HEK293 (cell line): ENCODE measurements around the gene CCP110.

Experiments
- GLIS2 ChIP-seq: fragments of 450-650 bp; formaldehyde crosslinking; IDR thresholded peaks from 2 replicates; pipeline ENCODE4 v1.5.1; 2016; ENCODE audit warnings: missing biosample characterization, missing genetic modification characterization
- HOXA7 ChIP-seq: sonication (generic); formaldehyde crosslinking; IDR thresholded peaks from 2 replicates; pipeline ENCODE4 v1.8.1; 2022; ENCODE audit warnings: missing genetic modification reagents, borderline replicate concordance
- MEIS1 ChIP-seq: sonication (generic); formaldehyde crosslinking; IDR thresholded peaks from 2 replicates; pipeline ENCODE4 v1.8.1; 2022; ENCODE audit warnings: missing genetic modification reagents, mild to moderate bottlenecking, borderline replicate concordance
- PBX3 ChIP-seq: sonication (generic); formaldehyde crosslinking; IDR thresholded peaks from 2 replicates; pipeline ENCODE4 v1.8.1; 2022; ENCODE audit warnings: mild to moderate bottlenecking, moderate library complexity, missing genetic modification reagents
- SALL2 ChIP-seq: fragments of 450-650 bp; formaldehyde crosslinking; IDR thresholded peaks from 2 replicates; pipeline ENCODE4 v1.5.0; 2017; ENCODE audit warnings: missing biosample characterization, mild to moderate bottlenecking, missing genetic modification characterization, borderline replicate concordance
- SETDB1 ChIP-seq: IDR thresholded peaks from one replicate; pipeline ENCODE4 v1.6.1; 2017; ENCODE audit warnings: mild to moderate bottlenecking, low read length, moderate library complexity, mixed read lengths; ENCODE audit not compliant: insufficient read length
- SP2 ChIP-seq: fragments of 450-650 bp; formaldehyde crosslinking; IDR thresholded peaks from 2 replicates; pipeline ENCODE4 v1.5.1; 2016; ENCODE audit warnings: missing biosample characterization, missing genetic modification characterization
- WT1 ChIP-seq: fragments of 450-650 bp; formaldehyde crosslinking; IDR thresholded peaks from 2 replicates; pipeline ENCODE4 v1.5.1; 2016; ENCODE audit warnings: missing biosample characterization, missing genetic modification characterization
- YY1 ChIP-seq: fragments of 450-650 bp; formaldehyde crosslinking; IDR thresholded peaks from 2 replicates; pipeline ENCODE4 v1.5.1; 2018; ENCODE audit warnings: missing biosample characterization, missing genetic modification characterization
- ZBTB8A ChIP-seq: fragments of 450-650 bp; formaldehyde crosslinking; IDR thresholded peaks from 2 replicates; pipeline ENCODE4 v1.5.1; 2016; ENCODE audit warnings: missing biosample characterization, missing genetic modification characterization
- ZFP69B ChIP-seq: fragments of 450-650 bp; formaldehyde crosslinking; IDR thresholded peaks from 2 replicates; pipeline ENCODE4 v1.5.1; 2016; ENCODE audit warnings: missing biosample characterization, missing genetic modification characterization
- ZIC2 ChIP-seq: fragments of 450-650 bp; formaldehyde crosslinking; IDR thresholded peaks from 2 replicates; pipeline ENCODE4 v1.5.1; 2016; ENCODE audit warnings: missing biosample characterization, missing genetic modification characterization
- ZNF10 ChIP-seq: fragments of 450-650 bp; formaldehyde crosslinking; IDR thresholded peaks from 2 replicates; pipeline ENCODE4 v1.5.1; 2017; ENCODE audit warnings: missing biosample characterization, missing genetic modification characterization
- ZNF112 ChIP-seq: fragments of 450-650 bp; formaldehyde crosslinking; IDR thresholded peaks from 2 replicates; pipeline ENCODE4 v1.5.0; 2017; ENCODE audit warnings: missing biosample characterization, missing genetic modification characterization
- ZNF132 ChIP-seq: fragments of 450-650 bp; formaldehyde crosslinking; IDR thresholded peaks from 2 replicates; pipeline ENCODE4 v1.5.1; 2017; ENCODE audit warnings: missing biosample characterization, missing genetic modification characterization, borderline replicate concordance
- ZNF133 ChIP-seq: fragments of 450-650 bp; formaldehyde crosslinking; IDR thresholded peaks from 2 replicates; pipeline ENCODE4 v1.5.1; 2016; ENCODE audit warnings: missing biosample characterization, missing genetic modification characterization
- ZNF18 ChIP-seq: fragments of 450-650 bp; formaldehyde crosslinking; IDR thresholded peaks from 2 replicates; pipeline ENCODE4 v1.5.1; 2016; ENCODE audit warnings: missing biosample characterization, missing genetic modification characterization
- ZNF184 ChIP-seq: fragments of 450-650 bp; IDR thresholded peaks from 2 replicates; pipeline ENCODE4 v1.5.1; 2018; ENCODE audit warnings: missing biosample characterization, mild to moderate bottlenecking, missing genetic modification characterization
- ZNF19 ChIP-seq: fragments of 450-650 bp; formaldehyde crosslinking; IDR thresholded peaks from 2 replicates; pipeline ENCODE4; 2016; ENCODE audit warnings: missing biosample characterization, missing genetic modification characterization, low read depth
- ZNF202 ChIP-seq: fragments of 450-650 bp; formaldehyde crosslinking; IDR thresholded peaks from 2 replicates; pipeline ENCODE4 v1.5.1; 2016; ENCODE audit warnings: missing biosample characterization, missing genetic modification characterization, borderline replicate concordance
- ZNF423 ChIP-seq: fragments of 450-650 bp; formaldehyde crosslinking; IDR thresholded peaks from 2 replicates; pipeline ENCODE4 v1.5.1; 2016; ENCODE audit warnings: missing biosample characterization, missing genetic modification characterization
- ZNF510 ChIP-seq: fragments of 450-650 bp; formaldehyde crosslinking; IDR thresholded peaks from 2 replicates; pipeline ENCODE4 v1.5.1; 2018; ENCODE audit warnings: mild to moderate bottlenecking, missing genetic modification characterization, missing biosample characterization; ENCODE audit not compliant: insufficient replicate concordance
- ZNF518A ChIP-seq: fragments of 450-650 bp; formaldehyde crosslinking; conservative IDR thresholded peaks from 2 replicates; pipeline ENCODE4 v1.5.1; 2016; ENCODE audit warnings: low read depth, missing biosample characterization, missing genetic modification characterization
- ZNF529 ChIP-seq: fragments of 450-650 bp; formaldehyde crosslinking; IDR thresholded peaks from 2 replicates; pipeline ENCODE4 v1.5.1; 2017; ENCODE audit warnings: missing genetic modification characterization, missing biosample characterization; ENCODE audit not compliant: insufficient replicate concordance
- ZNF530 ChIP-seq: fragments of 450-650 bp; formaldehyde crosslinking; IDR thresholded peaks from 2 replicates; pipeline ENCODE4 v1.5.1; 2016; ENCODE audit warnings: low read depth, missing biosample characterization, missing genetic modification characterization
- ZNF610 ChIP-seq: fragments of 450-650 bp; formaldehyde crosslinking; IDR thresholded peaks from 2 replicates; pipeline ENCODE4 v1.5.1; 2016; ENCODE audit warnings: missing biosample characterization, missing genetic modification characterization, borderline replicate concordance
- ZNF629 ChIP-seq: fragments of 450-650 bp; formaldehyde crosslinking; IDR thresholded peaks from 2 replicates; pipeline ENCODE4 v1.5.1; 2017; ENCODE audit warnings: missing biosample characterization, missing genetic modification characterization
- ZNF654 ChIP-seq: fragments of 450-650 bp; formaldehyde crosslinking; IDR thresholded peaks from 2 replicates; pipeline ENCODE4 v1.5.1; 2016; ENCODE audit warnings: low read depth, missing biosample characterization, missing genetic modification characterization
- ZNF670 ChIP-seq: fragments of 450-650 bp; formaldehyde crosslinking; IDR thresholded peaks from 2 replicates; pipeline ENCODE4 v1.5.1; 2016; ENCODE audit warnings: missing biosample characterization, missing genetic modification characterization, low read depth
- ZNF76 ChIP-seq: fragments of 450-650 bp; formaldehyde crosslinking; IDR thresholded peaks from 2 replicates; pipeline ENCODE4; 2016; ENCODE audit warnings: low read depth, missing biosample characterization, missing genetic modification characterization, borderline replicate concordance
- ZSCAN23 ChIP-seq: fragments of 450-650 bp; formaldehyde crosslinking; IDR thresholded peaks from 2 replicates; pipeline ENCODE4 v1.5.1; 2016; ENCODE audit warnings: missing biosample characterization, missing genetic modification characterization

CCP110 gene

GRCh38 chr16:19521471-19522396 lies 2.0 kb upstream of the CCP110 start, which contains the start of gene GDE1 (continued):
- TF ChIP-seq ZNF670 (tag by site-specific recombination) (no peak), SETDB1 (no peak), ZNF133 (tag by site-specific recombination) (no peak), ZIC2 (tag by site-specific recombination) (peak; percentile 68), PBX3 (CRISPR knock-in tag) (no peak), GLIS2 (tag by site-specific recombination) (no peak; the same call in 1 of the 2 replicates), ZNF10 (0 out of 2 replicates have a peak, but pooled peaks have one; percentile 20), ZBTB8A (0 out of 2 replicates have a peak, but pooled peaks have one; percentile 65), ZNF184 (tag by site-specific recombination) (no peak), ZNF629 (tag by site-specific recombination) (no peak; the same call in none of the 2 replicates), MEIS1 (CRISPR knock-in tag) (no peak), ZNF510 (tag by site-specific recombination) (no peak), ZFP69B (tag by site-specific recombination) (no peak; the same call in none of the 2 replicates), ZNF132 (tag by site-specific recombination) (no peak), ZNF518A (no peak), ZNF423 (tag by site-specific recombination) (no peak), ZNF610 (tag by site-specific recombination) (0 out of 2 replicates have a peak, but pooled peaks have one; percentile 12), ZNF19 (no peak), ZNF654 (tag by site-specific recombination) (no peak), ZNF529 (tag by site-specific recombination) (no peak), ZNF76 (tag by site-specific recombination) (peak; percentile 92), ZNF530 (no peak), WT1 (tag by site-specific recombination) (no peak), HOXA7 (no peak), YY1 (no peak; the same call in 1 of the 2 replicates), ZNF18 (tag by site-specific recombination) (no peak), ZNF202 (tag by site-specific recombination) (no peak), SP2 (peak; percentile 93), SALL2 (tag by site-specific recombination) (no peak), ZSCAN23 (tag by site-specific recombination) (no peak), ZNF112 (no peak)
